HCT116 (cell line): Measurements from ENCODE around the gene FXYD1. TPM values are rescaled to one million over a fixed set of nuclear protein-coding genes. Genes with fewer than 3 reads are reported as not detected.

Source experiments
- ATAC-seq: fragments of 200-7000 bp; cut with Tn5 transposase; 2 replicates; pipeline ENCODE4 v1.9.1; 2020; ENCODE audit warnings: mild to moderate bottlenecking, moderate library complexity
- BruUV-seq: library from RNA; stranded (reverse); fragments of 400-500 nt; replicated peaks from 2 replicates; lab custom pipeline; 2021; lab: Mats Ljungman, UMichigan
- CTCF ChIA-PET: fragments of 300-600 bp; sonication (Branson Sonifier 250); formaldehyde crosslinking; loops from one replicate; lab custom pipeline; 2021; ENCODE audit warnings: antibody characterized with exemption; lab: Charles Lee
- POLR2A ChIA-PET: fragments of 300-600, 350-600 bp; sonication (Branson Sonifier 250); formaldehyde crosslinking; loops from one replicate; lab custom pipeline; 2021; ENCODE audit warnings: antibody characterized with exemption; lab: Charles Lee
- RAD21 ChIA-PET, 2 experiments: fragments of 300-600 bp; sonication (Branson Sonifier 250); formaldehyde crosslinking; loops; one replicate each; lab custom pipeline; 2023; ENCODE audit warnings: low total read pairs in 2 of 2; ENCODE audit not compliant: uncharacterized antibody in 2 of 2, unreplicated experiment in 2 of 2, low non-redundant PET in 1 of 2; lab: Charles Lee
- DNase-seq: peaks from one replicate; pipeline ENCODE4 v3.0.0-alpha.2; 2010; ENCODE audit warnings: low read depth, low spot score
- H2AFZ ChIP-seq: fragments of 200-600 bp; shearing (Covaris generic), sonication (generic); 2 replicates; pipeline ENCODE4 v1.6.1; 2017; ENCODE audit warnings: low read depth, mixed run types, mixed read lengths, antibody characterized with exemption, low read length; ENCODE audit not compliant: poor library complexity, severe bottlenecking
- H3K27ac ChIP-seq: 2 replicates; pipeline ENCODE4 v1.5.1; 2012; ENCODE audit warnings: low read depth, low read length
- H3K27me3 ChIP-seq: fragments of 200-600 bp; sonication (generic); 2 replicates; pipeline ENCODE4 v1.6.1; 2016; ENCODE audit warnings: mixed run types, low read length, mixed read lengths; ENCODE audit not compliant: insufficient read depth
- H3K36me3 ChIP-seq, 2 experiments: fragments of 200-500 bp in 1 of 2; fragments of 200-600 bp in 1 of 2; sonication (Bioruptor generic) in 1 of 2; sonication (generic) in 1 of 2; 2 replicates each; pipeline versions ENCODE4 v1.5.1 to v1.6.1; 2014 to 2016; ENCODE audit warnings: low read length in 2 of 2, inconsistent platforms in 1 of 2, mixed read lengths in 1 of 2, mixed run types in 1 of 2; ENCODE audit not compliant: insufficient read depth in 2 of 2, control insufficient read depth in 1 of 2
- H3K4me1 ChIP-seq, 2 experiments: fragments of 200-600 bp in 1 of 2; sonication (generic) in 1 of 2; 2 replicates each; pipeline versions ENCODE4 v1.5.1 to v1.6.1; 2012 to 2017; ENCODE audit warnings: low read length in 2 of 2, inconsistent platforms in 1 of 2, mild to moderate bottlenecking in 1 of 2, mixed read lengths in 1 of 2, mixed run types in 1 of 2, moderate library complexity in 1 of 2; ENCODE audit not compliant: insufficient read depth in 2 of 2, control insufficient read depth in 1 of 2
- H3K4me2 ChIP-seq: fragments of 200-600 bp; sonication (generic); 2 replicates; pipeline ENCODE4 v1.6.1; 2017; ENCODE audit warnings: mixed run types, low read length, mixed read lengths
- H3K4me3 ChIP-seq, 2 experiments: fragments of 200-600 bp in 1 of 2; sonication (generic) in 1 of 2; replicated peaks in 1 of 2; 2 replicates each; pipeline ENCODE4 v1.5.1; 2011 to 2016; ENCODE audit warnings: low read length in 2 of 2, control low read depth in 1 of 2, low read depth in 1 of 2, mild to moderate bottlenecking in 1 of 2, mixed read lengths in 1 of 2, mixed run types in 1 of 2
- H3K79me2 ChIP-seq: fragments of 200-600 bp; sonication (generic); 2 replicates; pipeline ENCODE4 v1.6.1; 2017; ENCODE audit warnings: mild to moderate bottlenecking, mixed run types, low read length, moderate library complexity, mixed read lengths; ENCODE audit not compliant: insufficient read depth
- H3K9ac ChIP-seq: fragments of 200-600 bp; sonication (generic); 2 replicates; pipeline ENCODE4 v1.6.1; 2016; ENCODE audit warnings: low read length, mixed read lengths
- H3K9me2 ChIP-seq: fragments of 200-600 bp; sonication (generic), shearing (Covaris generic); 2 replicates; pipeline ENCODE4 v1.6.1; 2017; ENCODE audit warnings: mixed run types, mild to moderate bottlenecking, moderate library complexity; ENCODE audit not compliant: insufficient read depth
- H3K9me3 ChIP-seq, 2 experiments: fragments of 200-500 bp in 1 of 2; fragments of 200-600 bp in 1 of 2; sonication (Bioruptor generic) in 1 of 2; sonication (generic) in 1 of 2; 2 replicates each; pipeline ENCODE4 v1.6.1; 2014 to 2017; ENCODE audit warnings: low read length in 2 of 2, mixed read lengths in 2 of 2, inconsistent platforms in 1 of 2, low read depth in 1 of 2, mild to moderate bottlenecking in 1 of 2, mixed run types in 1 of 2, moderate library complexity in 1 of 2; ENCODE audit not compliant: control insufficient read depth in 1 of 2, insufficient read depth in 1 of 2
- H4K20me1 ChIP-seq: fragments of 200-600 bp; sonication (generic), shearing (Covaris generic); 2 replicates; pipeline ENCODE4 v1.6.1; 2017; ENCODE audit warnings: mixed run types, mild to moderate bottlenecking, moderate library complexity; ENCODE audit not compliant: insufficient read depth
- CBX3 ChIP-seq: IDR thresholded peaks from 2 replicates; pipeline ENCODE4 v1.6.1; 2012; ENCODE audit warnings: low read depth
- CEBPB ChIP-seq: IDR thresholded peaks from 2 replicates; pipeline ENCODE4 v1.6.1; 2012; ENCODE audit warnings: low read depth
- EGR1 ChIP-seq: IDR thresholded peaks from 2 replicates; pipeline ENCODE4 v1.6.1; 2012; ENCODE audit warnings: low read depth
- ELF1 ChIP-seq: IDR thresholded peaks from 2 replicates; pipeline ENCODE4 v1.6.1; 2012; ENCODE audit warnings: low read depth, borderline replicate concordance
- EZH2 ChIP-seq: fragments of 200-600 bp; sonication (generic); IDR thresholded peaks from 2 replicates; pipeline ENCODE4 v1.6.1; 2017; ENCODE audit warnings: antibody characterized with exemption, mixed run types
- EZH2phosphoT487 ChIP-seq: fragments of 200-600 bp; IDR thresholded peaks from 2 replicates; pipeline ENCODE4 v1.6.1; 2018; ENCODE audit warnings: antibody characterized with exemption, borderline replicate concordance
- FOSL1 ChIP-seq: IDR thresholded peaks from 2 replicates; pipeline ENCODE4 v1.6.1; 2012; ENCODE audit warnings: low read depth
- JUND ChIP-seq: IDR thresholded peaks from 2 replicates; pipeline ENCODE4 v1.6.1; 2012
- POLR2A ChIP-seq: IDR thresholded peaks from 2 replicates; pipeline ENCODE4 v1.7.0; 2011; ENCODE audit warnings: borderline replicate concordance; ENCODE audit not compliant: insufficient read depth, insufficient read length; ENCODE audit errors: extremely low read depth
- SIN3A ChIP-seq: IDR thresholded peaks from 2 replicates; pipeline ENCODE4 v1.6.1; 2012; ENCODE audit warnings: low read depth
- SRF ChIP-seq: IDR thresholded peaks from 2 replicates; pipeline ENCODE4 v1.6.1; 2012; ENCODE audit warnings: low read depth
- TCF7L2 ChIP-seq: IDR thresholded peaks from 2 replicates; pipeline ENCODE4 v1.7.0; 2011; ENCODE audit warnings: borderline replicate concordance, inconsistent platforms; ENCODE audit not compliant: insufficient read depth, insufficient read length; ENCODE audit errors: extremely low read depth
- YY1 ChIP-seq: IDR thresholded peaks from 2 replicates; pipeline ENCODE4 v1.6.1; 2011; ENCODE audit warnings: low read length, low read depth, moderate library complexity, mild to moderate bottlenecking; ENCODE audit not compliant: insufficient replicate concordance; ENCODE audit errors: extremely low read depth
- ZFX ChIP-seq: fragments of 450-650 bp; IDR thresholded peaks from 2 replicates; pipeline ENCODE4 v1.6.1; 2017
- ZNF274 ChIP-seq: fragments of 200-500 bp; sonication (Bioruptor generic); IDR thresholded peaks from 2 replicates; pipeline ENCODE4 v1.6.1; 2014; ENCODE audit warnings: mild to moderate bottlenecking, low read depth, low read length, inconsistent platforms
- intact Hi-C: fragments of 100-400 bp; cut with micrococcal nuclease; formaldehyde crosslinking; loops from 2 replicates; pipeline ENCODE4 v1.10.0; 2022
- total RNA-seq: library from RNA; stranded (reverse); gene quantifications from one replicate; pipeline ENCODE4 v1.2.1, GENCODE V29; 2021; ENCODE audit not compliant: unreplicated experiment
- TF ChIP-seq, protein P1 (sequence below): IDR thresholded peaks from 2 replicates; pipeline ENCODE4 v1.6.1; 2012
- TF ChIP-seq, protein P2 (sequence below): IDR thresholded peaks from 2 replicates; pipeline ENCODE4 v1.6.1; 2012; ENCODE audit warnings: low read depth
- TF ChIP-seq, protein P3 (sequence below): IDR thresholded peaks from 2 replicates; pipeline ENCODE4 v1.6.1; 2012
- TF ChIP-seq, protein P4 (sequence below): IDR thresholded peaks from 2 replicates; pipeline ENCODE4 v1.6.1; 2011; ENCODE audit warnings: mild to moderate bottlenecking, low read length, moderate library complexity; ENCODE audit not compliant: insufficient replicate concordance; ENCODE audit errors: extremely low read depth

The FXYD1 gene
- total RNA-seq, 1 experiment from 2014 or later: 7.8 TPM

DNA sequence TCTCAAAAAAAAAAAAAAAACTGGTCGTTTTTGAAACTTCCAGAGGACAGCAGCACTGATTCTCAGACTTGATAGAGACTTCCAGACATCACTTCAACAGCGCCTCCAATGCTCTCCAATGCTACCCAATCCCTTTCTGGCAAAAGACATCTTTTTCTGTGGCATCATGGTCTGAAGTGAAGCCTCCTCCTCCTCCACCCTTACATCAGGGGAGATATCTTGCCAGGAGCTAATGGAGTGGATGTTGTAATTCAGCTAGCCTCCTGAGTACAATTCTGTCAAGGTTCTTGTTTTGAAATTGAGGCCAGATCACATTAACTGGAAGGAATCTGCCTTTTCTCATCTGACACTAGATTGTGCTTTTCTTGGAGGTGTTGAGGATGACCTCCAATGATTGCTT is 40.1 kb downstream of the FXYD1 start:
- DNase-seq (no peak), ATAC-seq (no peak)
- H3K79me2 ChIP-seq: no peaks in the 10 kb centered on the region
- no peaks in the 10 kb centered on the region for H3K9me3 ChIP-seq
- no peaks in the 10 kb centered on the region for H3K9me2 ChIP-seq
- intact Hi-C loops: no loop called here
- no peak overlapping the region for H3K9ac ChIP-seq
- no peak overlapping the region for H2AFZ ChIP-seq
- no peaks in the 10 kb centered on the region for H3K27me3 ChIP-seq
- BruUV-seq: no TSS peak
- H4K20me1 ChIP-seq: no peaks in the 10 kb centered on the region
- CTCF ChIA-PET: no interaction called here
- RAD21 ChIA-PET: no interaction called here
- H3K4me1 ChIP-seq: peaks cover 5 to 24% of the 10 kb centered on the region in 2 experiments; a peak in 2 of 4 replicates
- POLR2A ChIA-PET: interaction anchor here (1.8 kb wide), 1 partner anchor 11 kb away, joined by 3 read pairs; no protein-coding TSS in a partner anchor
- H3K27ac ChIP-seq: no peak overlapping the region
- TF ChIP-seq SRF (no peak), TCF7L2 (no peak), CEBPB (no peak), ZNF274 (no peak), EZH2phosphoT487 (no peak), FOSL1 (no peak), POLR2A (no peak), EGR1 (no peak), EZH2 (no peak), SIN3A (no peak), ZFX (no peak), ELF1 (no peak), YY1 (no peak), CBX3 (no peak), JUND (no peak)
- TF ChIP-seq, protein P1, sequence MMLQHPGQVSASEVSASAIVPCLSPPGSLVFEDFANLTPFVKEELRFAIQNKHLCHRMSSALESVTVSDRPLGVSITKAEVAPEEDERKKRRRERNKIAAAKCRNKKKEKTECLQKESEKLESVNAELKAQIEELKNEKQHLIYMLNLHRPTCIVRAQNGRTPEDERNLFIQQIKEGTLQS: no peak
- TF ChIP-seq, protein P2, sequence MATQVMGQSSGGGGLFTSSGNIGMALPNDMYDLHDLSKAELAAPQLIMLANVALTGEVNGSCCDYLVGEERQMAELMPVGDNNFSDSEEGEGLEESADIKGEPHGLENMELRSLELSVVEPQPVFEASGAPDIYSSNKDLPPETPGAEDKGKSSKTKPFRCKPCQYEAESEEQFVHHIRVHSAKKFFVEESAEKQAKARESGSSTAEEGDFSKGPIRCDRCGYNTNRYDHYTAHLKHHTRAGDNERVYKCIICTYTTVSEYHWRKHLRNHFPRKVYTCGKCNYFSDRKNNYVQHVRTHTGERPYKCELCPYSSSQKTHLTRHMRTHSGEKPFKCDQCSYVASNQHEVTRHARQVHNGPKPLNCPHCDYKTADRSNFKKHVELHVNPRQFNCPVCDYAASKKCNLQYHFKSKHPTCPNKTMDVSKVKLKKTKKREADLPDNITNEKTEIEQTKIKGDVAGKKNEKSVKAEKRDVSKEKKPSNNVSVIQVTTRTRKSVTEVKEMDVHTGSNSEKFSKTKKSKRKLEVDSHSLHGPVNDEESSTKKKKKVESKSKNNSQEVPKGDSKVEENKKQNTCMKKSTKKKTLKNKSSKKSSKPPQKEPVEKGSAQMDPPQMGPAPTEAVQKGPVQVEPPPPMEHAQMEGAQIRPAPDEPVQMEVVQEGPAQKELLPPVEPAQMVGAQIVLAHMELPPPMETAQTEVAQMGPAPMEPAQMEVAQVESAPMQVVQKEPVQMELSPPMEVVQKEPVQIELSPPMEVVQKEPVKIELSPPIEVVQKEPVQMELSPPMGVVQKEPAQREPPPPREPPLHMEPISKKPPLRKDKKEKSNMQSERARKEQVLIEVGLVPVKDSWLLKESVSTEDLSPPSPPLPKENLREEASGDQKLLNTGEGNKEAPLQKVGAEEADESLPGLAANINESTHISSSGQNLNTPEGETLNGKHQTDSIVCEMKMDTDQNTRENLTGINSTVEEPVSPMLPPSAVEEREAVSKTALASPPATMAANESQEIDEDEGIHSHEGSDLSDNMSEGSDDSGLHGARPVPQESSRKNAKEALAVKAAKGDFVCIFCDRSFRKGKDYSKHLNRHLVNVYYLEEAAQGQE: no peak
- TF ChIP-seq, protein P3, sequence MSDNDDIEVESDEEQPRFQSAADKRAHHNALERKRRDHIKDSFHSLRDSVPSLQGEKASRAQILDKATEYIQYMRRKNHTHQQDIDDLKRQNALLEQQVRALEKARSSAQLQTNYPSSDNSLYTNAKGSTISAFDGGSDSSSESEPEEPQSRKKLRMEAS: no peak
- TF ChIP-seq, protein P4, sequence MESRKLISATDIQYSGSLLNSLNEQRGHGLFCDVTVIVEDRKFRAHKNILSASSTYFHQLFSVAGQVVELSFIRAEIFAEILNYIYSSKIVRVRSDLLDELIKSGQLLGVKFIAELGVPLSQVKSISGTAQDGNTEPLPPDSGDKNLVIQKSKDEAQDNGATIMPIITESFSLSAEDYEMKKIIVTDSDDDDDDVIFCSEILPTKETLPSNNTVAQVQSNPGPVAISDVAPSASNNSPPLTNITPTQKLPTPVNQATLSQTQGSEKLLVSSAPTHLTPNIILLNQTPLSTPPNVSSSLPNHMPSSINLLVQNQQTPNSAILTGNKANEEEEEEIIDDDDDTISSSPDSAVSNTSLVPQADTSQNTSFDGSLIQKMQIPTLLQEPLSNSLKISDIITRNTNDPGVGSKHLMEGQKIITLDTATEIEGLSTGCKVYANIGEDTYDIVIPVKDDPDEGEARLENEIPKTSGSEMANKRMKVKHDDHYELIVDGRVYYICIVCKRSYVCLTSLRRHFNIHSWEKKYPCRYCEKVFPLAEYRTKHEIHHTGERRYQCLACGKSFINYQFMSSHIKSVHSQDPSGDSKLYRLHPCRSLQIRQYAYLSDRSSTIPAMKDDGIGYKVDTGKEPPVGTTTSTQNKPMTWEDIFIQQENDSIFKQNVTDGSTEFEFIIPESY: no peak
- no peaks in the 10 kb centered on the region for H3K36me3 ChIP-seq
- H3K4me2 ChIP-seq: no peak overlapping the region
- H3K4me3 ChIP-seq: no peak overlapping the region
